Measurements from ENCODE around the gene FHOD3.

GRCh38 chr18:36419900-36420531 is 122.5 kb downstream of the FHOD3 start:
- no peak for TF ChIP-seq CTCF (IDR thresholded peaks at IDR 0.05)
- TF ChIP-seq POLR2AphosphoS5 (IDR thresholded peaks at IDR 0.05; ENCODE audit: insufficient read depth in 1 of 2, low read depth in 1 of 2) = no peak
